Measurements from ENCODE around the gene COL18A1.

COL18A1 gene

DNA sequence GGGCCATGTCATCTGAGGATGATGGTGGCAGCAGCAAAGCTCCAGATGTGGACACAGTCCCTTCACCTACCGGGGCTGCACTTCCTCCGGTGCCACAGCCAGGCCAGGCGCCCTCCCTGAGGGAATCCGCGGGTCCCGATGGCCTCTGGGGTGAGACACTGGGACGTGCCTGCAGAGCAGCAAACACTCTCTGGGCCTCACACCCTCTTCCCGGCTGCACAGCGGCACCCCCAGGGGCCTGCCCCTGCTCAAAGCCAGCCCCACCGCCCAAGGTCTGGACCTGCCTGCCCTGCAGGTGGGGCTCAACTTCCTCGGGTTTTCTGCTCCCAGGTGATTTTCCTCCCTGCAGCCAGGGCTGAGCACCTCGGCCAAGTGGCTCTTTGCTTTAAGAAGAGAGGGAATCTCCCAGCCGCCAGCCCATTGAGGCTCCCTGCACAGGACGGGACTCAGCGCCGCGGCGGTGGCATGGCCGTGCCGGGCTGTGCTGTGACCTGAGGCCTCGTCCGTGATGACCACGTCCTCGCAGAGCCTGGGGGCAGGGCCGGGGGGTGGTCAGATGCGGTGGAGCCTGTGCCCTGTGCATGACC, 21.3 kb upstream of the COL18A1 start:
- no peak for DNase-seq

DNA sequence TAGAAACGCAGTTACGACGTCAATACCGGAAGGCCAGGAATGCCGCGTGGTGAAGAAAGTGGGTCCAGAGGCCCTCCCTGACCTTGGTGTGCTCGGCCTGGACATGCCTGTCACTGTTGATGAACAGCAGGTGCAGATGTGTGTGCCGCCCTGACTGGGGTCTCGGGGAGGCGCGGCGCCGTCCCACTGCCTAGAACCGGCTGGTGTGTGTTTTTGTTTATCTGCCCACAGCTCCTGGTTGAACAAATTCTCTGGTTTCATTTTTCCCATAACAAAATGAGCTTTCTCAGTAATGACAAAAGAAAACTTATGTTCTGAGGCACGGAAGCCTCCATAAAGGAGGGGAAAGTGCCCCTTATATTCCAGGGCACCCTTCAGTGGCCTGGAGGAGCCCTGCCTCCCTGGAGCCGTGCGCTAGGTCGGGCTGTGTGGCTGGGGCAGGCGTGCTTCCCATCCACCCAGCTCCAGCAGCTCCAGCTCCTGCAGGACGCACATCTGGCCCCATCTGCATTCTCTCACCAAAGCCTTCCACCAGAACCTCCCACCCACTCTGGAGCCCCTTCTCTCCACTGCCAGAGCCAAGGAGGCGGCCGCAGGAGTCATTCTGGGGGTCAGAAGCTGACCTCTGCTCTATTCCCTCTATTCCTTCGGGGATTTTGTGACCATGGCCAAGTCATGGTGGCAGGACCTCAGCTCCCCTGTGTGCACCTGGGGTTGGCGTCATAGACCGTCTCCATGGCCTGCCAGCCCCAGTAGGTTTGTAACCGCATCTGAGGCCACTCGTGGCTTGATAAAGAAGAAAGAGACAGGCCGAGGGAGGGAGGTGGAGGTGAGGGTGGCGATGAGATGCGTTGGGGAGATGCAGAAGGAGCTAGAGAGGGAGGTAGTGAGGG, 20.1 kb upstream of the COL18A1 start:
- no peak for DNase-seq

DNA sequence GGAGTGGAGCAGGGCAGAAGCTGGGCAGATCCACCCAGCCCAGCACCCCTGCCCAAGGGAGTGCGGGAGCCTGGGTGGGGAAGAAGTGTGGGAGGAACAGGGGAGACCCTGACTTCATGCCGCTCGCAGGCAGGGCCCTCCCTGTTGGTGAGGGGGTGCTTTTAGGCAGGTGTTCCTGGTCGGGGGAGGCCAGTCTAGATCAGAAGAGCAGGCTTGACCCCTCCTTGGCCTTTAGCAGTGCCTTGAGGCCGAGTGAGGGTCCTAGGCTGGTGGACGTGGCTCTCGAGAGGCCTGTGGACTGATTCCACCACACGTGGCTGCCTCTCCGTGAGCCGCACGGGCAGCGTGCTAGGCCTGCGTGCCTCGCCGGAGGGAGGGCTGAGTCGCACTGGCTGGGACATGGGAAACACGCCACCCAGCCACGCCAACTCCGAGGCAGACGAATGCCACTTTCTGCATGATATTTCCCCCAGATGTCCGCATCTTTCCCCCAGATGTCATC, 19.4 kb upstream of the COL18A1 start:
- no peak for DNase-seq

DNA sequence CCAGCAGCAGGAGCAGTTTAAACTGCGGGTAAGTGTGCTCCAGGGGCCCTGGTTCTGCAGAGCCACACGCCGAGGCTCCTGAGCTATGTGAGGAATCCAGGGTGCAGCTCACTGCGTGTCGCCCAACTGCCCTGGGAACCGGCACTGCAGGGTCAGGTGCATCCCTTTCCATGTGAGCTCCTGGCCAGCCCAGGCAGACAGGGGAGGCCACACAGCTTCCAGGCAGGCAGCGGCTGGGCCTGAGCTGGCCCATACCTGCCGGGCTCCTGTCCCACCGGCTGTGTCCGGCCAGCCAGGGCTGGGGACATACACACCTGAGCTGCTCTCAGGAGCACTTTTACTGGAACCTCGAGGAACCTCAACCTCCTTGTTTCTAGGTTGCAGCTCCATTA, 18.6 kb upstream of the COL18A1 start:
- DNase-seq = no peak

DNA sequence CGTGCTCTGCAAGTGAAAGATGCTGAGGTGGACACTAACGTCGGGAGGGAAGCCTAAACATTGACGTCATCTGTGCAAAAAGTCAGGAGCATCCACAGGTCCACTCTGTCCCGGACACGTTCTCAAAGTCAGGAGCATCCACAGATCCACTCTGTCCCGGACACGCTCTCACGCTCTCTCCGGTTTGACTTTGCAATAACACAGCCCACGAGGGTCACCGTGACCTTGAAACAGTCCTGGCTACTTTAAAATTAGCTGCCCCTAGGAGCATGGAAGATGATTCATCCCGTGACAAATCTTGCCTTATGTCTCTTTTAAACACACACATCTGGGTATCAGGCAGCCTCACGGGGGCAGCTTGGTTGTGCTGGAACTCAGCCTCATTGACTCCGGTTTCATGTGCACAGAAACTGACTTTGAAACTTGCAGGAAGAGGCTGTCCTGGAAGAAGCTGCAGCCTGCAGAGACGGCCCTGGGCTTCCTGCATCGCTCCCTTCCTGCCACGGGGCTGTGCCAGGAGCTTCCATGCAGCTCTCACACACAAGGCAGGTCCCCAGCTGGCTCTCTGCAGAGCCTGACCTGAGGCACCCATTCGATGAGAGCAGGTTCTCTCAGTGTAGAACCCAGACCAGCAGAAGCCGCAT, 18.1 kb upstream of the COL18A1 start:
- peak; percentile 39 for DNase-seq

DNA sequence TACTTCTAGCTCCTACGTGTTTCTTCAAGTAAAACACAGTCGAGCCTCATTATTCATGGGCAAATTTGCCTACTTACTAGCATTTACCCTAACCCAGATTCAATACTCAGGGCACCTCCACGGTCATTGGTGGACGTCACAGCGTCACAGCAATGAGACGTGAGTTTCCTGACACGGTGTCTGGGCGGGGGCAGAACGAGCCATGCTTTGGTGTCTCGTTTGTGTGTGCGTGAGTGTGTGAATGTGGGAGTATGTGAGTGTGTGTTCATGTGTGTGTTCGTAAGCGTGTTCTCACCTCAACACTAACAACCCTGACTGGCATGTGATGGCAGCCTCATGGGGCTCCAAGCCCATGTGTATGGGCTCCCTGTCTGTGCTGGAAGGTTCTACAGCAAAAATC, 17.5 kb upstream of the COL18A1 start:
- no peak for DNase-seq

DNA sequence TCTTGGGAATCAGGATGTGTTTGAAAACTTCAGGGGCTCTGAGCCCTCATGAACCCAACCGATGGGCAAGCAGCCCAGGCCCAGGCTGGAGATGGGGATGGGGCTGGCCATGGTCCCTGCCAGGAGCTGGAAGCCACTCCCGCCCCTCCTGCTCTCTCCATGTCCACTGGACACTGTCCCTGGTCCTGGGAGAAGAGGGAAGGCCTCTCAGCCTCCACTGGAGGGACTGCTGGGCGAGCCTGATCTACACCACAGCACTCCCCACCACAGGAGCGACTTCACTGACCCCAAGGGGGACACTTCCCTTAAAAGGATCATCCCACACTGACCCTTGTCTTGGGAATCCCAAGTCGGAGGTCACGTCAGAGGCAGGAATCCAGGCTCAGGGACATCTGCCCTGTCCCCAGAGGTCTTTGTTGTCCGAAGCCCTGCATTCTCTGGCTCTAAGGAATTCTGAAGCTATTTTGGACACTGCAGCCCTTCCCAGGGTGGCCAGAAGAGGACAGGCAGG, 16.9 kb upstream of the COL18A1 start:
- no peak for DNase-seq

DNA sequence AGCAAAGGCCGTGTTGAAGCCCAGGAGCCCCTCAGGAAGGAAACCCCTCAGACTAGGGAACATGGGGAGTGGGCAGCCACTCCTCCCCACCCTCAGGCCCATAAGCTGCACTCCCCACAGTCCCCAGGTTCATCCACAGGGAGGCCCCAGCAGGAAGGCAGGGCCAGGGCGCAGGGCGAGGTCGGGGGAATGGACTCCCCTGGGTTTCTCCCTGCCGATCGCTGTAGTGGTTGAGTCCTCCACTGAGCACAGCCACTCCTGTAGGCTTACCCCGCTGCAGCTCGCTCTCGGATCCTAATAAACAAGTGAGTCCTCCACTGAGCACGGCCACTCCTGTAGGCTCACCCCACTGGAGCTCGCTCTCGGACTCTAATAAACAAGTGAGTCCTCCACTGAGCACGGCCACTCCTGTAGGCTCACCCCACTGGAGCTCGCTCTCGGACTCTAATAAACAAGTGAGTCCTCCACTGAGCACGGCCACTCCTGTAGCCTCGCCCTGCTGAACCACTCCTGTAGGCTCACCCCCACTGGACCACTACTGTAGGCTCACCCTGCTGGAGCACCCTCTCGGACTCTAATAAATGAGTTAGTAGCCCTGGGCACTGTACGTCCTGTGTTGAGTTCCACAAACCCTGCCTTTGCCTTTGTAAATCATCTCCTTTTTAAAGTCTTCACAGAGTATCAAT, 16.2 kb upstream of the COL18A1 start:
- no peak for DNase-seq

DNA sequence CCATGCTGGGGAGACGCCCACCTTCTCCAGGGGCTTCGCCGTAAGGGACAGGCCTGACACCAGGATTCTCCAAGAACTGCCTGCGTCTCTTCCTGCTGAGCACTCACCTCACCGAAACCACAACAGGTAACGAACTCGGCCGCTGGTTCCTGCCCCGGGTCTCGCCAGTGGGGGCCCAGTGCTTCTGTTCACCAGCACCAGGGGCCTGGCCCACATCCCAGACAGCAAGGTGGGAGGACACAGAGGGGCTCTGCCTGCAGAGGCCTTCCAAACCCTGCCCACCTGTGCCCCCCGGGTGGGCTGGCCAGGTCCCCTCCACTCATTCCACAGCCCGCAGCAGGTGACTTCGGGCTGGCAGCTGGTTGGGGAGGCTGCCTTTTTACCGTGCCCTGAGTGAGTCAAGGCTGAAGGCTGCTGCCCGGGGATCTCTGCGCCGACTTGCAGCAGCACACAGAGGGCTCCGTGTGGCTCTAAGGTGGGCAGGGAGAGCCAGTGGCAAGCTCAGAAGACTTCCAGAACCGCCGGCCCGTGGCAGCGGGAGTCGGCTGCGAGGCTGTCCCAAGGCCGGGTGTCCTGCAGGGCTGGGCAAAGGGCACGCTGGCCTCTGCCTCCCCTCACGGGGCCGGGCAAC, 14.7 kb upstream of the COL18A1 start:
- DNase-seq = no peak

DNA sequence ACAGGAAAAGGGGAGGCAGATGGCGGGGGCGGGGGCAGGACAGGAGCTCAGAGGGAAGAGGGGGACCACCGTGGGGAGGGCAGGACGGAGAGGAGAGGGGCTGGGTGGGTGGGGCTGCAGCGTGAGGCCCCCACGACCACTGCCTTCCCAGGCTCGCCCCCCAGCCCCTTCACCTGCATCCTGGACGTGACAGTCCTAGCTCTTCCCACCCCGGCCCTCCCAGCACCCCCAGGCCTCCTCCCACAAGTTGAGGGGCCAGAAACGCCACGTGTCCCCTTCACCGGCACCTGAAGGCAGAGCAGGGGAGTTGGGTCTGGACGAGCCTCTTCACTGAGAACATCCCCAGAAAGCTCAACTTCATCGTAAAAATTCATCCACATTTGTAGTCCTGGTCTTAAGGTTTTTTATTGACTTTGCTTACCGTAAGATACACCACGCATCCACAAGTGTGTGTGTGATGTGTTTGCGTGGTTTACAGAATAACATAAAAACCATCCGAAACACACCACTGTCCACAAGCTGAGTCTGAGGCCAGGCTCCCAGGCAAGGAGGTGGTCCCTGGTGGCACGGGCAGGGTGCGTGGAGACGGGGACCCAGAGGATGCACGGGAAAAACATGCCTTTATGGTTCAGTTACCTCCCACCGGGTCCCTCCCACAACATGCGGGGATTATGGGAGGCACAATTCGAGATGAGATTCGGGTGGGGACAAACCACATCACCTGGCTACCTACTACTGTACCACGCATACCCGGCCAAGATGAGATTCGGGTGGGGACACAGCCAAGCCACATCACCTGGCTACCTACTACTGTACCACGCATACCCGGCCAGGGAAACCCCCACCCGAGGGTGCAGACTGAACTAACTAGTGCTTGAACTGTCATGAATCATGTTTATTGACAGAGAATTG, 13.9 kb upstream of the COL18A1 start:
- DNase-seq = no peak

DNA sequence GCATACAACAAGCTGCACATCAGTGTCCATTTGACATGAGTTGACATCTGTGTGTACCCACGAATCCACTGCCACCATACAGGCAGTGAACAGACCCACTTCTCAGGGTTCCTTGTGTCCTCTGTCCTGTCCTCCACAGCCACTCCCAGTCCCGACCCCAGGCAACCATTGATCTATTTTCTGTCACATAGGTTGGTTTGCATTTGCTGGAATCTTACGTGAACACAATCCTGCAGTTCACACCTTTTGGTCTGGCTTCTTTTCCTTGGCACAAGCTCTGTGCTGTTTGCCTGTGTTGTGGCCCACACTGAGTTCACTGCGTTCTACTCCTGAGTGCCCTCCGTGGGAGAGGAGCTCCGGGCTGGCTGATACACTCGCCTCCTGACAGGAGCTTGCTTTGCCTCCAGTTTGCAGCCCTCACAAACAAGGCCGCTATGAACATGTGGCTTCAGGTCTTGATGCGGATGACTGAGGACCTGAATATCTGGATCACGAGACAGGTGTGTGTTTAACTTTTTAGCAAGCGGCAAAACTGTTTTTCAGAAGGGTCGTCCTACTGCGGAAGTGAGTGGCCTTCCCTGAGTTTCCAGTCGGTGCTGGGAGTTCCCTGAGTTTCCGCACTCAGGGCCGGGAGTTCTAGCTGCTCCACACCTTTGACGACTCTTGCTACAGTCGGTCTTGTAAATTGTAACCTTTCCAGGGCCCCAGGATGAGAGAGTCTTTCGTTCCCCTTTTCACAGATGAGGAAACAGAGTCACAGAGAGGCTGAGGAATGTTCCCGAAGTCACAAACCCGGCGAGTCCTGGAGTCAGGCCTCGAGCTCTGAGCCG, 13.0 kb upstream of the COL18A1 start:
- DNase-seq = no peak

DNA sequence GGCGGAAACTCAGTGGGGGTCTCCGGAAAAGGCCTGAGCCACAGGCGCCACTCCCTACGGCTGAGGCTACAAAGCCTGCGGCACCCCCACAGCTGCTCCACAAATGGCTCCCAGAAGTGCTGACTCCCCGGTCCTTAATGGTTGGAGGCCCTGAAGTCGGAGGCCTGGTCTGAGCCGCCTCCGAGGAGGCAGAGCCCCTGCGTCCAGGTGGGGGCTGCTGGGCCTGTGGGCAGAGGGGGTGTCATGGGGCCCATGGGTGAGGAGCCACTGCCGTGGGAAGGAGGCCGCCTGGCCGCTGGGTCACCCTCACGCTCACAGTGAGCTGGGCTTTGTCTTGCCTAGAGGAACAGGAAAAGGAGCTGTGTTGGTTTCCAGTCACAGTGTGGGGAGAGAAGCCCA, 12.4 kb upstream of the COL18A1 start:
- no peak for DNase-seq

DNA sequence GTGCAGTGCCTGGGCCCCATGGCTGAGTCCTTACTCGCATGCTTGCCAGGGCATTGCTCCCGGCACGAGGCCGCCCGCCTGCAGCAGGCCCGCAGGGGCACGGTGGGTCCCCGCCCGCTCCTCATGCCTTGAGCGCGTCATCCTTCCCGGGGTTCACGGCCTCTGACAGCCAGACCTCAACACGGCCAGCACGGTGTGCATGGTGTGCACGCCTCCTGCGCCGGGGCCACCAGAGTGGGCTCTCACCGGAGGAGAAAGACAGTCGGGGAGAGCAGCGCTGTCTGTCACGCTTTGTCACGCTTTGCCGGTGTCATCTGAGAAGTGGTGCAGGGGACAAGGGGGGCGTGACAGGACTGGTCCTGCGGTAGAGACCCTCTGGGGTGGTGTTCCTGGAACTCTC, 11.9 kb upstream of the COL18A1 start:
- no peak for DNase-seq

DNA sequence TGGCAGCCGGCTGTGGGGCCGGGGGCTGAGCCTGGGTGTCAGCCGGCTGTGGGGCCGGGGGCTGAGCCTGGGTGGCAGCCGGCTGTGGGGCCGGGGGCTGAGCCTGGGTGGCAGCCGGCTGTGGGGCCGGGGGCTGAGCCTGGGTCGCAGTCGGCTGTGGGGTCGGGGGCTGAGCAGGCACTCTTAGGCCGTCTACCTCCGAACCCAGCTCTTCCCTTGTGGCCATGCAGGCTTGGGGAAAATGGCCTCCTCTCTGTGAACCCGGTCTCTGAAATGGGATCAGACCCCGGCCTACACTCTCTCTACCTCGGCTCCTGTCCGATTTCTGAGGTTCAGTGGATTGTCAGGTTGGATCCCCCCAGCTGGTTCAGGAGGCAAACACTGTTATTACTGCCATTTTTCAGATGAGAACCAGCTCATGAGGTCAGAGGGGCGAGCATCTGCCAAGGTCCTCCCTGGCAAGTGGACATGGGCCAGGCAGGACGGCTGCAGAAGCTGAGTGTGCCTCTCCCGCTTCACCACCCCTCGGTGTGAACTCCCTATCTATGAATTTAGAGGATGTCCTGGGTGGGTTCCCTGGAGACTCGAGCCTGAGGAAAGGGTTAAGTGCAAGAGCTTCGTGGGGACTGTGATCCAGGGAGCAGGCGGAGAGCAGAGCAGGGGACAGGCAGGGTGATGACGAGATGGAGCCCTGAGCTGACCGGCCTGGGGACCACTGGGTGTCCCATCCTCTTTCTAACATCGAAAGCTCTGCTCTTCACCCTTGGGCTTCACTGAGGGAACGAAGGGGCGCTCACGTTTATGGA, 10.9 kb upstream of the COL18A1 start:
- no peak for DNase-seq

DNA sequence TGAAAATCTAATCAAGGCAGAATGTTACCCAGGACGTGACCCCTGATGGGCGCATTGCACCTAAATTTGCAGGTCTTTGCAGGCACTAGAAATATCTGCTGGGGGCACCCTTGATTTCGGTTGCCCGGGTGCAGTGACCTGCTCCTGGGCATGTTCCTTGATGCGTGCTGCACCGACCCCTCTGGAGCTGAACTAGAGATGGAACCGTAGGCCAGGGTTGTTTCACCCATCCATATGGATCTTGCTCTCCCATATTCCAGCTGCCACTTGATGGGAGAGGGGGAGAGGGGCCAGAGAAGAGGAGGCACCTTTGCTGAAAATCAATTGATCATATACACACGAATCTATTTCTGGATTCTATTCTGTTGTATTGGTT, 8.4 kb upstream of the COL18A1 start:
- DNase-seq = no peak

DNA sequence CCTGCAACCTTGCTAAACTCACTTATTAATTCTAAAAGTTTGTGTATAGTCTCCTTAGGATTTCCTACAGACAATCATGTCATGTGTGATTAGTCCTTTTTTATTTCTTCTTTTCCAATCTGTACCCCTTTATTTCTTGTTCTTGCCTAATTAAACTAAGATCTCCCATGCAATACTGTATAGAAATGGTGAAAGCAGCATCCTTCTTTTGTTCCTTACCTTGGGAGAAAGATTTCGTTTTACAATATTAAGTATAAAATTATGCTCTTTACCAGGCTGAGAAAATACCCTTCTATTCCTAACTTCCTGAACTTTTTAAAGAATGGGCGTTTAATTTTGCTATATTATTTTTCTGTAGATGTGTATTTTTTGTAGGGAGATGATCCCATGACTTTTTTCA, 7.6 kb upstream of the COL18A1 start:
- no peak for DNase-seq

DNA sequence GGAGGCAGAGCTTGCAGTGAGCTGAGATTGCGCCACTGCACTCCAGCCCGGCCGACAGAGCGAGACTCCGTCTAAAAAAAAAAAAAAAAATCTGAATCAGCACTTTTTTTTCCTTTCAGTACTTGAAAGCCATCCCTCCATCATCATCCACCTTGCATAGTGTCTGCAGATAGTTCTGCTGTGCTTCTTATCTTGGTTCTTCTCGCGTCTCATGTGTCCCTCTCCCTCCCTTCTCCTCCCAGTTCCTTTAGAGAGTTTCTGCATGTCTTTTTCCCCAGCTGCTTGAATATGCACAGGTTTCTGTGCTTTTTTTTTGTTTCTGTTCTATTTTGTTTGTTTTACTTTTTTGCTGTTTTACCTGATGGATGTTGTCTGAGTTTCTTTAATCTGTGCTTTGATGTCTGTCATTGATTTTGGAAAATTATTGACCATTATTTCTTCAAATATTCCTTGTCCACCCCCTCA, 3.9 kb upstream of the COL18A1 start:
- DNase-seq = peak; percentile 43

DNA sequence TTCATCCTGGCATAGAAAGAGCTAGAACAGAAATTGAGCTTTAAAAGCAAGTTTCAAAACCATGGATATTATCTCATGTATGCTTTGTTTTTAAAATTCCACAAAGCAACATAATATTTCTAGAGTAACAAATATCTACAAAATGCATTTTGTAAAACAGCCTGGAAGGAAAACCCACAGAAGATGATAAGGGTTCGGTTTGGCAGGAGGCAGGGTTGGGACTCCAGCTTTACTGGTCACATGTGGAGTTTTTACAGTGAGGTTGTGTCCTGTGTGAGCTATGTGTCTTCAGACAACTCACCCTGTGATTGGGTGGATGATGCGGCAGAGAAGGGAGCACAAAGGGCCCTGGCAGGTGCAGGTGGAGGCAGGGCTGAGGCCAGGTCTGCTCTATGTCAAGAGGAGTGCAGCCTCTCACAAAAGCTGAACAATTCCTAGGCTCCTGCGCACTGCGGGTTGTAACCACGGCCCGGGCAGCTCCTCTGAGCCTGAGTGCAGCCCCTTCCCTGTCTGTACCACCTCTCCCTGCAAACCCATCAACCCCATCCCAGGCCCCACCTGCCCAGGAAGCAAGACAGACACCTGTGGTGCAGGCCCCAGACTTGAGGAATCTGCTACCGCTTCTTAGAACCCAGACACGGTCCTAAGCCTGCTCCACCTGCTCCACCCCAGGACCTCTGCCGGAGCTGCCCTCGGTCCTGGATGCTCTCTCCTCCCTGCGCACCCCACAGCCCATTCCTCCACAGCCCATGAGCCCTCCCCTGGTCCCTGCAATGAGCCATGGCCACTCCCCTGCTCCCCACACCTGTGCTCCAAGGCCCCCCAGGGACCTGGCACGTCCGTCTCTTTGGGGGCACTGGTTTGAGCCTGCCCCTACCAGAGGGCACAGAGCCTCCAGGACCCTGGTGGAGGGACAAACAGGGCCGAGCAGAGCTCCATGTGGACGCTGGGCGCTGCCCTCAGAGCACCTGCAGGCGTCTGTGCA, 2.8 kb upstream of the COL18A1 start:
- peak; percentile 84 for DNase-seq
